Measurements from ENCODE around the gene RNF26. TPM values are rescaled to one million over a fixed set of nuclear protein-coding genes. Genes with fewer than 3 reads are reported as not detected.

The RNF26 gene
- polyA plus RNA-seq, 1 donor = 13.0 TPM

GRCh38 chr11:119355091-119355843, 20.9 kb downstream of the RNF26 start:
- no peak for DNase-seq (ENCODE audit: low read depth)

- no peak for DNase-seq (ENCODE audit: low read depth)
Observed at GRCh38 chr11:119356349-119357031, 22.2 kb downstream of the RNF26 start.

GRCh38 chr11:119357074-119357473, 22.7 kb downstream of the RNF26 start:
- no peak for DNase-seq (ENCODE audit: low read depth)

GRCh38 chr11:119359365-119360214, 25.3 kb downstream of the RNF26 start:
- no peak for DNase-seq (ENCODE audit: low read depth)

- DNase-seq (ENCODE audit: low read depth) = no peak
Observed at GRCh38 chr11:119361056-119361787, 26.9 kb downstream of the RNF26 start.

GRCh38 chr11:119361941-119362725, 27.8 kb downstream of the RNF26 start:
- DNase-seq (ENCODE audit: low read depth) = no peak

- no peak for DNase-seq (ENCODE audit: low read depth)
Observed at GRCh38 chr11:119362741-119363080, 28.4 kb downstream of the RNF26 start.

GRCh38 chr11:119363081-119363850, 28.9 kb downstream of the RNF26 start:
- DNase-seq (ENCODE audit: low read depth) = no peak

- no peak for DNase-seq (ENCODE audit: low read depth)
Observed at GRCh38 chr11:119363851-119364590, 29.7 kb downstream of the RNF26 start.

GRCh38 chr11:119365071-119365591, 30.8 kb downstream of the RNF26 start:
- DNase-seq (ENCODE audit: low read depth) = no peak

GRCh38 chr11:119366690-119367620, 32.6 kb downstream of the RNF26 start:
- DNase-seq (ENCODE audit: low read depth) = no peak

GRCh38 chr11:119367661-119368120, 33.4 kb downstream of the RNF26 start:
- DNase-seq (ENCODE audit: low read depth) = no peak

GRCh38 chr11:119368121-119369034, 34.1 kb downstream of the RNF26 start:
- no peak for DNase-seq (ENCODE audit: low read depth)

- no peak for DNase-seq (ENCODE audit: low read depth)
Observed at GRCh38 chr11:119369132-119369925, 35.0 kb downstream of the RNF26 start.

- no peak for DNase-seq (ENCODE audit: low read depth)
Observed at GRCh38 chr11:119370486-119371046, 36.2 kb downstream of the RNF26 start.

Measured in forelimb muscle (tissue), 1 donor.